ENCODE results near the gene PRM2.

The PRM2 gene

GRCh38 chr16:11310634-11310977 is 34.3 kb upstream of the PRM2 start:
- ChIA-PET CTCF (interaction anchor here (0.8 kb wide), 1 partner anchor 19 kb away, joined by 3 read pairs; no protein-coding TSS in a partner anchor), POLR2A (no interaction called here)
- H3K4me3 ChIP-seq (ENCODE audit: low read depth, low read length), result no peak overlapping the region
- H3K9me3 ChIP-seq (ENCODE audit: control insufficient read depth, insufficient read depth, low read depth, low read length), result no peaks in the 10 kb centered on the region
- no peaks in the 10 kb centered on the region for H3K36me3 ChIP-seq (ENCODE audit: control insufficient read depth in 2 of 2, insufficient read depth in 1 of 2, low read length in 2 of 2)
- H3K4me1 ChIP-seq (ENCODE audit: control insufficient read depth, insufficient read depth, low read length), result no peaks in the 10 kb centered on the region
- TF ChIP-seq ZNF558 (tag by site-specific recombination; IDR thresholded peaks at IDR 0.05), result no peak
- TF ChIP-seq ZFHX2 (tag by site-specific recombination; conservative IDR thresholded peaks at IDR 0.05), result 0 out of 2 replicates have a peak, but pooled peaks have one; percentile 10
- H3K27ac ChIP-seq (ENCODE audit: extremely low read depth, low read depth, low read length), result no peak overlapping the region

GRCh38 chr16:11309895-11310633 is 33.8 kb upstream of the PRM2 start:
- Histone ChIP-seq H3K9me3 (ENCODE audit: control insufficient read depth, insufficient read depth, low read depth, low read length) (no peaks in the 10 kb centered on the region), H3K27ac (ENCODE audit: extremely low read depth, low read depth, low read length) (no peak overlapping the region), H3K4me3 (ENCODE audit: low read depth, low read length) (no peak overlapping the region), H3K4me1 (ENCODE audit: control insufficient read depth, insufficient read depth, low read length) (no peaks in the 10 kb centered on the region), H3K36me3 (ENCODE audit: control insufficient read depth in 2 of 2, insufficient read depth in 1 of 2, low read length in 2 of 2) (no peaks in the 10 kb centered on the region)
- CTCF ChIA-PET, result interaction anchor here (0.8 kb wide), 1 partner anchor 18 kb away, joined by 3 read pairs; no protein-coding TSS in a partner anchor
- no peak for TF ChIP-seq ZNF654 (tag by site-specific recombination; IDR thresholded peaks at IDR 0.05; ENCODE audit: low read depth)
- TF ChIP-seq ZNF146 (tag by site-specific recombination; IDR thresholded peaks at IDR 0.05), result peak; percentile 86
- no peak for TF ChIP-seq ZNF394 (tag by site-specific recombination; IDR thresholded peaks at IDR 0.05; ENCODE audit: borderline replicate concordance)
- no peak for TF ChIP-seq ZNF175 (tag by site-specific recombination; IDR thresholded peaks at IDR 0.05)
- POLR2A ChIA-PET, result no interaction called here

DNA sequence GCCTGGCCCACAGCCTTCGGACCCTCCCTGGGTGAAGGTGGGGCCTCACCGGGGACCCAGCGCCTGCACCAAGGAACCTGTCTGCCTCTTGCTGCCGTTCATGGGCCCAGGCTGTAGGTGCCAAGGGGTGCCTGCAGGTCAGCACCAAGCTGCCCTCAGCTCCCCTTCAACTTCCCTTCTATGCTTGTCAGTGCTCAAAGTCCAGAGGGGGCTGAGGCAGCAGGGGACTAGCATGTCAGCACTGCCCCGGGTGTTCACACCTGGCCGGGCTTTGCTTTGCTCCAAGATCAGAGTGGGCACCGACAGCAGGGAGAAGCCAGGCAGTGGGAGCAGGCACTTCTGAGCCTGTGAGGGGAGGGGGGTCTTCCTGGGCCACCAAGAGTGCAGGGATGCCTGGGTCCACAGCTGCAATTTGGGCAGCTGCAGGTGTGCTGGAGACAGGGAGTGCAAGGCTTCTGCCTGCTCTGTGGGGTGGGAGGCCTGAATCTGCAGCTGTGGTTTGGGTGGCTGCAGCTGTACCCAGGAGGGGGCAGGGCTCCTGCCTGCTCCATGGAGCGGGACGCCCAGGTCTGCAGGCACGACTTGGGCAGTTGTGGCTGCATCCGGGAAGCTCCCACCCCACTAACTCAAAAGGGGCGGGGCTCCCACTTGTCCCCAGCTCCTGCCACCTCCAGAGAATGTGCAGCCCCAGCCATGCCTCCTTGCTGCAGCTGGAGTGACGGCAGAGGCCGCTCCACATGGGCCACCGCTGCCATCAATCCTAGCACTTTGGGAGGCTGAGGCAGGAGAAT is 32.4 kb upstream of the PRM2 start:
- Histone ChIP-seq H3K9me3 (ENCODE audit: control insufficient read depth, insufficient read depth, low read depth, low read length) (no peaks in the 10 kb centered on the region), H3K36me3 (ENCODE audit: control insufficient read depth in 2 of 2, insufficient read depth in 1 of 2, low read length in 2 of 2) (no peaks in the 10 kb centered on the region), H3K4me1 (ENCODE audit: control insufficient read depth, insufficient read depth, low read length) (no peaks in the 10 kb centered on the region), H3K4me3 (ENCODE audit: low read depth, low read length) (no peak overlapping the region), H3K27ac (ENCODE audit: extremely low read depth, low read depth, low read length) (no peak overlapping the region)
- peak; percentile 83 for TF ChIP-seq ZIC2 (tag by site-specific recombination; IDR thresholded peaks at IDR 0.05)
- peak; percentile 26; the same call in 1 of the 2 replicates for TF ChIP-seq KLF9 (tag by site-specific recombination; IDR thresholded peaks at IDR 0.05; ENCODE audit: low read depth)
- no peak for TF ChIP-seq ZNF645 (tag by site-specific recombination; IDR thresholded peaks at IDR 0.05)
- CTCF ChIA-PET, result interaction anchor here (0.6 to 0.7 kb wide), 2 partner anchors 263 to 434 kb away, joined by 3 read pairs; partner anchors contain the start of gene TXNDC11
- POLR2A ChIA-PET, result no interaction called here

GRCh38 chr16:11307639-11308492 is 31.6 kb upstream of the PRM2 start:
- H3K4me1 ChIP-seq (ENCODE audit: control insufficient read depth, insufficient read depth, low read length), result 0 out of 2 replicates have a peak, but pooled peaks cover 2% of the 10 kb centered on the region
- no peak overlapping the region for H3K27ac ChIP-seq (ENCODE audit: extremely low read depth, low read depth, low read length)
- ChIA-PET CTCF (interaction anchor here (0.7 kb wide), 1 partner anchor 262 kb away, joined by 3 read pairs; no protein-coding TSS in a partner anchor), POLR2A (no interaction called here)
- H3K4me3 ChIP-seq (ENCODE audit: low read depth, low read length), result no peak overlapping the region
- H3K36me3 ChIP-seq (ENCODE audit: control insufficient read depth in 2 of 2, insufficient read depth in 1 of 2, low read length in 2 of 2), result no peaks in the 10 kb centered on the region
- no peaks in the 10 kb centered on the region for H3K9me3 ChIP-seq (ENCODE audit: control insufficient read depth, insufficient read depth, low read depth, low read length)
- TF ChIP-seq ZNF391 (tag by site-specific recombination; IDR thresholded peaks at IDR 0.05; ENCODE audit: borderline replicate concordance, low read depth) (no peak), ZNF157 (tag by site-specific recombination; IDR thresholded peaks at IDR 0.05) (no peak), ZNF555 (tag by site-specific recombination; conservative IDR thresholded peaks at IDR 0.05) (no peak), ZNF704 (tag by site-specific recombination; IDR thresholded peaks at IDR 0.05) (no peak)
- TF ChIP-seq, protein P1, sequence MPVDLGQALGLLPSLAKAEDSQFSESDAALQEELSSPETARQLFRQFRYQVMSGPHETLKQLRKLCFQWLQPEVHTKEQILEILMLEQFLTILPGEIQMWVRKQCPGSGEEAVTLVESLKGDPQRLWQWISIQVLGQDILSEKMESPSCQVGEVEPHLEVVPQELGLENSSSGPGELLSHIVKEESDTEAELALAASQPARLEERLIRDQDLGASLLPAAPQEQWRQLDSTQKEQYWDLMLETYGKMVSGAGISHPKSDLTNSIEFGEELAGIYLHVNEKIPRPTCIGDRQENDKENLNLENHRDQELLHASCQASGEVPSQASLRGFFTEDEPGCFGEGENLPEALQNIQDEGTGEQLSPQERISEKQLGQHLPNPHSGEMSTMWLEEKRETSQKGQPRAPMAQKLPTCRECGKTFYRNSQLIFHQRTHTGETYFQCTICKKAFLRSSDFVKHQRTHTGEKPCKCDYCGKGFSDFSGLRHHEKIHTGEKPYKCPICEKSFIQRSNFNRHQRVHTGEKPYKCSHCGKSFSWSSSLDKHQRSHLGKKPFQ (tag by site-specific recombination; IDR thresholded peaks at IDR 0.05), result no peak
- TF ChIP-seq, protein P2, sequence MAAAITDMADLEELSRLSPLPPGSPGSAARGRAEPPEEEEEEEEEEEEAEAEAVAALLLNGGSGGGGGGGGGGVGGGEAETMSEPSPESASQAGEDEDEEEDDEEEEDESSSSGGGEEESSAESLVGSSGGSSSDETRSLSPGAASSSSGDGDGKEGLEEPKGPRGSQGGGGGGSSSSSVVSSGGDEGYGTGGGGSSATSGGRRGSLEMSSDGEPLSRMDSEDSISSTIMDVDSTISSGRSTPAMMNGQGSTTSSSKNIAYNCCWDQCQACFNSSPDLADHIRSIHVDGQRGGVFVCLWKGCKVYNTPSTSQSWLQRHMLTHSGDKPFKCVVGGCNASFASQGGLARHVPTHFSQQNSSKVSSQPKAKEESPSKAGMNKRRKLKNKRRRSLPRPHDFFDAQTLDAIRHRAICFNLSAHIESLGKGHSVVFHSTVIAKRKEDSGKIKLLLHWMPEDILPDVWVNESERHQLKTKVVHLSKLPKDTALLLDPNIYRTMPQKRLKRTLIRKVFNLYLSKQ (tag by site-specific recombination; IDR thresholded peaks at IDR 0.05; ENCODE audit: borderline replicate concordance), result no peak
- TF ChIP-seq, protein P3, sequence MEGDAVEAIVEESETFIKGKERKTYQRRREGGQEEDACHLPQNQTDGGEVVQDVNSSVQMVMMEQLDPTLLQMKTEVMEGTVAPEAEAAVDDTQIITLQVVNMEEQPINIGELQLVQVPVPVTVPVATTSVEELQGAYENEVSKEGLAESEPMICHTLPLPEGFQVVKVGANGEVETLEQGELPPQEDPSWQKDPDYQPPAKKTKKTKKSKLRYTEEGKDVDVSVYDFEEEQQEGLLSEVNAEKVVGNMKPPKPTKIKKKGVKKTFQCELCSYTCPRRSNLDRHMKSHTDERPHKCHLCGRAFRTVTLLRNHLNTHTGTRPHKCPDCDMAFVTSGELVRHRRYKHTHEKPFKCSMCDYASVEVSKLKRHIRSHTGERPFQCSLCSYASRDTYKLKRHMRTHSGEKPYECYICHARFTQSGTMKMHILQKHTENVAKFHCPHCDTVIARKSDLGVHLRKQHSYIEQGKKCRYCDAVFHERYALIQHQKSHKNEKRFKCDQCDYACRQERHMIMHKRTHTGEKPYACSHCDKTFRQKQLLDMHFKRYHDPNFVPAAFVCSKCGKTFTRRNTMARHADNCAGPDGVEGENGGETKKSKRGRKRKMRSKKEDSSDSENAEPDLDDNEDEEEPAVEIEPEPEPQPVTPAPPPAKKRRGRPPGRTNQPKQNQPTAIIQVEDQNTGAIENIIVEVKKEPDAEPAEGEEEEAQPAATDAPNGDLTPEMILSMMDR (tag by site-specific recombination; IDR thresholded peaks at IDR 0.05), result no peak

Data from HEK293 (cell line).